ENCODE data around the gene ZNF555. TPM values are rescaled to one million over a fixed set of nuclear protein-coding genes. Genes with fewer than 3 reads are reported as not detected.

The ZNF555 gene
- total RNA-seq, 2 donors from 2014 or later, result 5.0 to 6.9 TPM

DNA sequence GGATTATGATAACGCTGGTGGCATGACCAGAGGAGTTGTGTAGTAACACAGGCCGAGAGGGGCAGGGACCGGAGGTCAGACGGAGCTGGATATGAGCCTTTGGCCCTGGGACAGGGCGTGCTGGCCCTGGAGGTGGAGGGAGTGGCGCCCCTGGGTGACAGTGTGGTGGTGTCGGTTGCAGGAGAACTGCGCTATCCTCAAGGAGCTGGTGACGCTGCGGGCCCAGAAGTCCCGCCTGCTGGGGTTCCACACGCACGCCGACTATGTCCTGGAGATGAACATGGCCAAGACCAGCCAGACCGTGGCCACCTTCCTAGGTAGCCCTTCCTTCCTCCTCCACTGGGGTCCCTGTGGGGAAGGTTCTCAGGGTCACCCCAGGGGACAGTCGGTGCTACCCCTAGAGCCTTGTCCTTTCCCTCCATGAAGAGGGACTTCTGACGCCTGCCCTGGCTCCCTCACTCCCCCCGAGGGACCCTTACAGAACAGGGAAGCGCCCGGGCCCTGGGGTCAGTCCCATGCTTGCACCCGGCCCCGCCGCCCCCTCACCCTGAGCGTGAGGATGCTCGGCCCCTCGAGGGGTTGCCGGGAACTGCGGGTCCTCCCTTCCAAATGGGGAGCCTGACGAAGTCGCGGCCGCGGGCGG, 34.4 kb upstream of the ZNF555 start:
- H3K4me3 ChIP-seq, result no peak overlapping the region
- peaks cover 1 to 18% of the 10 kb centered on the region in 2 donors for H3K36me3 ChIP-seq
- no peaks in the 10 kb centered on the region for H3K27me3 ChIP-seq (replicated peaks; ENCODE audit: insufficient read depth)
- H3K4me1 ChIP-seq (replicated peaks), result no peaks in the 10 kb centered on the region
- no peak for TF ChIP-seq POLR2A (IDR thresholded peaks at IDR 0.05)
- no peak for TF ChIP-seq POLR2AphosphoS5 (IDR thresholded peaks at IDR 0.05)
- TF ChIP-seq, protein P1, sequence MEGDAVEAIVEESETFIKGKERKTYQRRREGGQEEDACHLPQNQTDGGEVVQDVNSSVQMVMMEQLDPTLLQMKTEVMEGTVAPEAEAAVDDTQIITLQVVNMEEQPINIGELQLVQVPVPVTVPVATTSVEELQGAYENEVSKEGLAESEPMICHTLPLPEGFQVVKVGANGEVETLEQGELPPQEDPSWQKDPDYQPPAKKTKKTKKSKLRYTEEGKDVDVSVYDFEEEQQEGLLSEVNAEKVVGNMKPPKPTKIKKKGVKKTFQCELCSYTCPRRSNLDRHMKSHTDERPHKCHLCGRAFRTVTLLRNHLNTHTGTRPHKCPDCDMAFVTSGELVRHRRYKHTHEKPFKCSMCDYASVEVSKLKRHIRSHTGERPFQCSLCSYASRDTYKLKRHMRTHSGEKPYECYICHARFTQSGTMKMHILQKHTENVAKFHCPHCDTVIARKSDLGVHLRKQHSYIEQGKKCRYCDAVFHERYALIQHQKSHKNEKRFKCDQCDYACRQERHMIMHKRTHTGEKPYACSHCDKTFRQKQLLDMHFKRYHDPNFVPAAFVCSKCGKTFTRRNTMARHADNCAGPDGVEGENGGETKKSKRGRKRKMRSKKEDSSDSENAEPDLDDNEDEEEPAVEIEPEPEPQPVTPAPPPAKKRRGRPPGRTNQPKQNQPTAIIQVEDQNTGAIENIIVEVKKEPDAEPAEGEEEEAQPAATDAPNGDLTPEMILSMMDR (IDR thresholded peaks at IDR 0.05), result no peak
- no peak for DNase-seq (ENCODE audit: low spot score)
- H3K27ac ChIP-seq, result no peak overlapping the region
- intact Hi-C loops (cut with DNase I), result no loop called here
- H3K9me3 ChIP-seq, result no peaks in the 10 kb centered on the region
- WGBS, result 96% methylated on average over 31 of the region's 34 CpGs

DNA sequence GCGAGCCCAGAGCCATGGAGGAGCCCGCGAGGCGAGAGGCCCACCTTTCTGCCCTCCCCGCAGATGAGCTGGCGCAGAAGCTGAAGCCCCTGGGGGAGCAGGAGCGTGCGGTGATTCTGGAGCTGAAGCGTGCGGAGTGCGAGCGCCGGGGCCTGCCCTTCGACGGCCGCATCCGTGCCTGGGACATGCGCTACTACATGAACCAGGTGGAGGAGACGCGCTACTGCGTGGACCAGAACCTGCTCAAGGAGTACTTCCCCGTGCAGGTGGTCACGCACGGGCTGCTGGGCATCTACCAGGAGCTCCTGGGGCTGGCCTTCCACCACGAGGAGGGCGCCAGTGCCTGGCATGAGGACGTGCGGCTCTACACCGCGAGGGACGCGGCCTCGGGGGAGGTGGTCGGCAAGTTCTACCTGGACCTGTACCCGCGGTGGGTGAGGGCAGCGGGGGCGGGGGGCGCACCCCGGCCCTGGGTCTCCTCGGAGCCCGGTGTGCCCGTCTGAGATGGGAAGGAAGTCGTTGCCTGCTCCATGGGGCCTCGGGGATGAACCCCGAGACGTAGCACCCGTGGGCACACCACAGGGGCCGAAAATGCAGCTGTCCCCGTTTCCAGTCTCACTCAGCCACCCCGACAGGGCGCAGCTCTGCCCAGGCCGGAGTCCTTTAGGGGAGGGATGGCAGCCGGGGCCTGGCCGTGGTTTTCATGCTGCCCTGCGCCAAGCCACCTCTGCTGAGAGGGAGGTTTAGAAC, 33.7 kb upstream of the ZNF555 start:
- WGBS, result 95% methylated on average over 48 of the region's 56 CpGs

DNA sequence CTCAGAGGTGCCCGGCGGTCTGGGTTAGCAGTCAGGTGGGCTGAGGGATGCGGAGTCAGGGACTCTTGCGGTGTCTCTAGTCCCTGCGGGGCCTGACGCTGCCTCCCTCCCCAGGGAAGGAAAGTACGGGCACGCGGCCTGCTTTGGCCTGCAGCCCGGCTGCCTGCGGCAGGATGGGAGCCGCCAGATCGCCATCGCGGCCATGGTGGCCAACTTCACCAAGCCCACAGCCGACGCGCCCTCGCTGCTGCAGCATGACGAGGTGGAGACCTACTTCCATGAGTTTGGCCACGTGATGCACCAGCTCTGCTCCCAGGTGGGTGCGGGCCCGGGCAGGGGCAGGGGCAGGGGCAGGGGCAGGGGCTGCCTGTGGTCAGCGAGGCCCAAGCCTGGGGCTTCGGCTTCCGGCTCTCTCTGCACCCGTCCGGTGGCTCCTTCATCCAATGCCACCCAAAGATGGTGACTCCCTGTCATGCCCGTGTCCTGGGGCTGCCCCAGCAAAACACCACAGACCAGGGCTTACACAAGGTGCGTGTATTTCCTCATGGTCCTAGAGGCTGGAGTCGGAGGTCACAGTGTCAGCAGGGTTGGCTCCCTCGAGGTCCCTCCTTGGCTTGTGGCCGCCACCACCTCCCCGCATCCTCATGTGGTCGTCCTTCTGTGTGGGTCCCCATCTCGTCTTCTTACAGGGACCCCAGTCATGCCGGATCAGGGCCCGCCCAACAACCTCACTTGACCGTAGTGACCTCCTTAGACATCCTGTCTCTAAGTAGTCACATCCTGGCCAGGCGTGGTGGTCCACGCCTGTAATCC, 32.9 kb upstream of the ZNF555 start:
- TF ChIP-seq POLR2AphosphoS5 (IDR thresholded peaks at IDR 0.05) (no peak), POLR2A (IDR thresholded peaks at IDR 0.05) (no peak)
- TF ChIP-seq, protein P1 (IDR thresholded peaks at IDR 0.05), result no peak
- 95% methylated on average over 41 of the region's 41 CpGs for WGBS
- intact Hi-C loops (cut with DNase I), result no loop called here
- Histone ChIP-seq H3K27me3 (replicated peaks; ENCODE audit: insufficient read depth) (no peaks in the 10 kb centered on the region), H3K9me3 (no peaks in the 10 kb centered on the region), H3K4me3 (no peak overlapping the region), H3K36me3 (peaks cover 6 to 18% of the 10 kb centered on the region in 2 donors), H3K4me1 (replicated peaks) (peaks cover 4% of the 10 kb centered on the region), H3K27ac (no peak overlapping the region)
- no peak for DNase-seq (ENCODE audit: low spot score)

More for the DNA sequence above, 33.7 kb upstream of the ZNF555 start:
- intact Hi-C loops (cut with DNase I), result no loop called here
- H3K4me1 ChIP-seq (replicated peaks), result no peaks in the 10 kb centered on the region
- no peak overlapping the region for H3K27ac ChIP-seq
- H3K9me3 ChIP-seq, result no peaks in the 10 kb centered on the region
- H3K27me3 ChIP-seq (replicated peaks; ENCODE audit: insufficient read depth), result no peaks in the 10 kb centered on the region
- H3K36me3 ChIP-seq, result peaks cover 6 to 18% of the 10 kb centered on the region in 2 donors
- TF ChIP-seq, protein P1 (IDR thresholded peaks at IDR 0.05), result no peak
- no peak for DNase-seq (ENCODE audit: low spot score)
- H3K4me3 ChIP-seq, result no peak overlapping the region

DNA sequence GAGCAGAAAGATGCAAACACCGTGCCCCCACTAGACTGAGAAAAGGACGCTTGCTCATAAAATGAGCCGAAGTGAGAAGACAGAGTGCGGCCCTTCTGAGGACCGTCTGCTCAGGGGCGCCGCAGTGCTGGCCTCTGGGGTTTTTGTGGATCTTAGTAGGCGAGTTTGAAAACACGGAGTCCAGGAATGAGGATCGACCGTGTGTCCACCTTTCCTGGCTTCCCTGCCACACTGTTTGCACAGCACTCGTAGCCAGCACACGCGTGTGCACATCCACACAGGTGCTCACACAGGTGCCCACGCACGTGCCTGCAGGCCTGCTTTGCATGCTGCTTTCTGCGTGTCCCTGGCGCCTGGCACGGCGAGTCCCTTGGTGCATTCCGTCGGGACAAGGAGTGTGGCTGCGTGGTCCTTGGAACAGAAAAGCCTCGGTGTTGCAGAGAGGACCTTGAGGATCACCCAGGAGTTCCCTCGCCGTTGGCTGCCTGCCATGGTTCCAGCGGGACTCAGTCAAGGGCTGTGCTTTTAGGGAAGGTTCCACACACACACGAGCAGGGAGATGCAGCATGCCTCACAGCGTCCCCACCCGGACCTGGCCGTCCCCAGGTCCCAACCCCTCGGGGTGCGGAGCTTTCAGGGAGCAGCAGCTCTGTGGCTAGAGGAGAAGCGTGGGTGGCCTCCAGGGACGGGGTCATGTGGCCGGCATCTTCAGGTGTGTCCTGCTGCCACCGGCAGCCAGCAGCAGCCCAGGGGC, 31.7 kb upstream of the ZNF555 start:
- no peak for TF ChIP-seq POLR2A (IDR thresholded peaks at IDR 0.05)
- TF ChIP-seq POLR2AphosphoS5 (IDR thresholded peaks at IDR 0.05), result no peak
- TF ChIP-seq, protein P1 (IDR thresholded peaks at IDR 0.05), result no peak
- 89% methylated on average over 37 of the region's 37 CpGs for WGBS
- Histone ChIP-seq H3K36me3 (peaks cover 6 to 18% of the 10 kb centered on the region in 2 donors), H3K27ac (no peak overlapping the region), H3K27me3 (replicated peaks; ENCODE audit: insufficient read depth) (no peaks in the 10 kb centered on the region), H3K9me3 (no peaks in the 10 kb centered on the region), H3K4me1 (replicated peaks) (peaks cover 4% of the 10 kb centered on the region), H3K4me3 (no peak overlapping the region)
- intact Hi-C loops (cut with DNase I), result no loop called here
- no peak for DNase-seq (ENCODE audit: low spot score)

Data from prostate gland (tissue), 2 donors.